GM19238 (cell line): ENCODE results near the gene CYLD.

Experiments used
- DNase-seq: peaks from one replicate; pipeline ENCODE4 v3.0.0; 2011; ENCODE audit warnings: low spot score; ENCODE audit not compliant: insufficient read length

CYLD gene

GRCh38 chr16:50842589-50842988 is 100.7 kb downstream of the CYLD start:
- no peak for DNase-seq

GRCh38 chr16:50844840-50845239 is 103.0 kb downstream of the CYLD start:
- no peak for DNase-seq

GRCh38 chr16:50845296-50845695 is 103.4 kb downstream of the CYLD start:
- no peak for DNase-seq

GRCh38 chr16:50846511-50846910 is 104.6 kb downstream of the CYLD start:
- no peak for DNase-seq

- no peak for DNase-seq
Observed at GRCh38 chr16:50847166-50847565, 105.3 kb downstream of the CYLD start.

GRCh38 chr16:50848755-50849514 is 107.0 kb downstream of the CYLD start:
- DNase-seq: no peak
